ENCODE results near the gene BATF. TPM values are rescaled to one million over a fixed set of nuclear protein-coding genes. Genes with fewer than 3 reads are reported as not detected.

BATF gene
- total RNA-seq, 1 experiment from 2014 or later, result not detected

DNA sequence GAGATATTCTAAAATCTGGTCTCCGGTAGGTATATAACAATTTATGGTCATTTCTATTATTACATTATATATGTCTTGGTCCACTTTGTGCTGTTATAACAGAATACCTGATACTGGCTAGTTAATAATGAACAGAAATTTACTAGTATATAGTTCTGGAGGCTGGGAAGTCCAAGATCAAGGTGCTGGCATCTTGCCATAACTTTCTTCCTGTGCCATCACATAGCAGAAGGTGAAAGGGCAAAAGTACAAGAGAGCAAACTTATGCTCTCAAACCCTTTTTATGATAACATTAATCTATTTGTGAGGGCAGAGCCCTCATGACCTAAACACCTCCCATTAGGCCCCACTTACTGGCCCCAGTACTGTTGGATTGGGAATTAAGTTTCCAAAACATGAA, 17.9 kb upstream of the BATF start:
- DNase-seq (ENCODE audit: low read depth, low spot score) (no peak), ATAC-seq (no peak)
- TF ChIP-seq POLR2AphosphoS5 (IDR thresholded peaks at IDR 0.05; ENCODE audit: low read depth, low read length), result no peak
- TF ChIP-seq, protein P1, sequence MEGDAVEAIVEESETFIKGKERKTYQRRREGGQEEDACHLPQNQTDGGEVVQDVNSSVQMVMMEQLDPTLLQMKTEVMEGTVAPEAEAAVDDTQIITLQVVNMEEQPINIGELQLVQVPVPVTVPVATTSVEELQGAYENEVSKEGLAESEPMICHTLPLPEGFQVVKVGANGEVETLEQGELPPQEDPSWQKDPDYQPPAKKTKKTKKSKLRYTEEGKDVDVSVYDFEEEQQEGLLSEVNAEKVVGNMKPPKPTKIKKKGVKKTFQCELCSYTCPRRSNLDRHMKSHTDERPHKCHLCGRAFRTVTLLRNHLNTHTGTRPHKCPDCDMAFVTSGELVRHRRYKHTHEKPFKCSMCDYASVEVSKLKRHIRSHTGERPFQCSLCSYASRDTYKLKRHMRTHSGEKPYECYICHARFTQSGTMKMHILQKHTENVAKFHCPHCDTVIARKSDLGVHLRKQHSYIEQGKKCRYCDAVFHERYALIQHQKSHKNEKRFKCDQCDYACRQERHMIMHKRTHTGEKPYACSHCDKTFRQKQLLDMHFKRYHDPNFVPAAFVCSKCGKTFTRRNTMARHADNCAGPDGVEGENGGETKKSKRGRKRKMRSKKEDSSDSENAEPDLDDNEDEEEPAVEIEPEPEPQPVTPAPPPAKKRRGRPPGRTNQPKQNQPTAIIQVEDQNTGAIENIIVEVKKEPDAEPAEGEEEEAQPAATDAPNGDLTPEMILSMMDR (IDR thresholded peaks at IDR 0.05), result no peak
- no peak for TF ChIP-seq TCF7L2 (IDR thresholded peaks at IDR 0.05; ENCODE audit: low read depth, low read length)
- no peak for TF ChIP-seq SIN3A (IDR thresholded peaks at IDR 0.05; ENCODE audit: borderline replicate concordance, insufficient read depth, low read depth, low read length)
- TF ChIP-seq REST (IDR thresholded peaks at IDR 0.05; ENCODE audit: insufficient read depth in 1 of 2, low read depth in 2 of 2, low read length in 1 of 2), result no peak
- Histone ChIP-seq H3K27ac (ENCODE audit: low read length) (no peak overlapping the region), H3K27me3 (ENCODE audit: control insufficient read depth, insufficient read depth, low read length) (no peaks in the 10 kb centered on the region), H3K4me1 (ENCODE audit: control insufficient read depth, insufficient read depth, low read length) (no peaks in the 10 kb centered on the region), H3K4me3 (ENCODE audit: low read depth in 2 of 2, low read length in 2 of 2) (no peak overlapping the region), H3K36me3 (ENCODE audit: control insufficient read depth, insufficient read depth, low read length) (no peaks in the 10 kb centered on the region), H3K9me3 (ENCODE audit: control insufficient read depth, insufficient read depth, low read depth, low read length) (no peaks in the 10 kb centered on the region)
- ChIA-PET POLR2A (no interaction called here), CTCF (no interaction called here)
- intact Hi-C loops (cut with micrococcal nuclease; ENCODE audit: unreplicated experiment), result no loop called here
- in situ Hi-C loops (cut with HindIII; ENCODE audit: low pct_unique_long_range_greater_than_20kb, low sequenced_read_pairs), result no loop called here
- no TSS peak for BruUV-seq (replicated peaks)

DNA sequence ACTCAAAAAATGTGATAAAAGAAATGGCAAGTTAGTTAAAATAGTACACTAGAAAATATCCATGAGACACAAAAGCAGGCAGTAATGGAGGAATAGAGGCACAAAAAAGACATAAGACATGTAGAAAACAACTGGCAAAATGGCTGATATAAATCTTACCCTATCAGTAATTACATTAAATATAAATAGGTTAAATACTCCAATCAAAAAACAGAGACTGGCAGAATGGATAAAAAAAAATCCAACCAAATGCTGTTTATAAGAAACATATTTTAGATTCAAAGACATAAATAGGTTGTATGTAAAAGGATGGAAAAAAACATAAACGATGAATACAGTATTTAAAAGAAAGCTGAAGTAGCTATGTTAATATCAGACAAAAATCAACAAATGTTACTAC, 15.3 kb upstream of the BATF start:
- H3K27ac ChIP-seq (ENCODE audit: low read length), result no peak overlapping the region
- TF ChIP-seq TCF7L2 (IDR thresholded peaks at IDR 0.05; ENCODE audit: low read depth, low read length) (no peak), REST (IDR thresholded peaks at IDR 0.05; ENCODE audit: insufficient read depth in 1 of 2, low read depth in 2 of 2, low read length in 1 of 2) (no peak), POLR2AphosphoS5 (IDR thresholded peaks at IDR 0.05; ENCODE audit: low read depth, low read length) (no peak), SIN3A (IDR thresholded peaks at IDR 0.05; ENCODE audit: borderline replicate concordance, insufficient read depth, low read depth, low read length) (no peak)
- TF ChIP-seq, protein P1 (IDR thresholded peaks at IDR 0.05), result no peak
- H3K4me1 ChIP-seq (ENCODE audit: control insufficient read depth, insufficient read depth, low read length), result no peaks in the 10 kb centered on the region
- intact Hi-C loops (cut with micrococcal nuclease; ENCODE audit: unreplicated experiment) (no loop called here), in situ Hi-C loops (cut with HindIII; ENCODE audit: low pct_unique_long_range_greater_than_20kb, low sequenced_read_pairs) (no loop called here)
- CTCF ChIA-PET, result no interaction called here
- no peaks in the 10 kb centered on the region for H3K9me3 ChIP-seq (ENCODE audit: control insufficient read depth, insufficient read depth, low read depth, low read length)
- no peaks in the 10 kb centered on the region for H3K36me3 ChIP-seq (ENCODE audit: control insufficient read depth, insufficient read depth, low read length)
- POLR2A ChIA-PET, result interaction anchor here (0.6 kb wide), 1 partner anchor 36 kb away, joined by 5 read pairs; no protein-coding TSS in a partner anchor
- DNase-seq (ENCODE audit: low read depth, low spot score) (no peak), ATAC-seq (no peak)
- H3K27me3 ChIP-seq (ENCODE audit: control insufficient read depth, insufficient read depth, low read length), result no peaks in the 10 kb centered on the region
- no TSS peak for BruUV-seq (replicated peaks)
- no peak overlapping the region for H3K4me3 ChIP-seq (ENCODE audit: low read depth in 2 of 2, low read length in 2 of 2)
